Stimulated activated CD8-positive, alpha-beta memory T cell treated with anti-CD3 and anti-CD28 coated beads, Interleukin-7, amount 100 ng/mL, for 24 hours (primary cell): Measurements from ENCODE around the gene BRME1.

Source experiments
- DNase-seq: peaks from one replicate; pipeline ENCODE4 v3.0.0-alpha.2; 2020; ENCODE audit warnings: low read depth

BRME1 gene

DNA sequence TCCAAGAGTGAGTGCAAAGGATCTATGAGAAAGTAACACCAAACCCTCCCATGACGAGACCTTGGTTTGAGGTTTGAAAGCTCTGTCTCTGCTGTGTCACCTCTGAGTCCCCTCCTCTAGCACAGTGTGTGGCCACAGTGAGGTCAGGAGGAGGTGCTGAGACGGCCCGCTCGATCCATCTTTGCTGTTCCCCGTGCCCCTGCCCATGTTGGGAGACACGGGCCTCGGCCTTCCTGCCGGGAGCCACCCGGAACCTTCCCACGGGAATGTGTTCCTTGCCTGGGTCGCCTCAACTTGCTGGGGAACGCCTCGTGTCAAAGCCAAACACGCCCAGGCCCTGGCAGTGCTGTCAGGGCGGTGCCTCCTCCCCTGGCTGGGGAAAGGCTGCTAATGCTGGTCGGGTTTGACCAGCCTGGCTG, 18.9 kb downstream of the BRME1 start:
- no peak for DNase-seq

DNA sequence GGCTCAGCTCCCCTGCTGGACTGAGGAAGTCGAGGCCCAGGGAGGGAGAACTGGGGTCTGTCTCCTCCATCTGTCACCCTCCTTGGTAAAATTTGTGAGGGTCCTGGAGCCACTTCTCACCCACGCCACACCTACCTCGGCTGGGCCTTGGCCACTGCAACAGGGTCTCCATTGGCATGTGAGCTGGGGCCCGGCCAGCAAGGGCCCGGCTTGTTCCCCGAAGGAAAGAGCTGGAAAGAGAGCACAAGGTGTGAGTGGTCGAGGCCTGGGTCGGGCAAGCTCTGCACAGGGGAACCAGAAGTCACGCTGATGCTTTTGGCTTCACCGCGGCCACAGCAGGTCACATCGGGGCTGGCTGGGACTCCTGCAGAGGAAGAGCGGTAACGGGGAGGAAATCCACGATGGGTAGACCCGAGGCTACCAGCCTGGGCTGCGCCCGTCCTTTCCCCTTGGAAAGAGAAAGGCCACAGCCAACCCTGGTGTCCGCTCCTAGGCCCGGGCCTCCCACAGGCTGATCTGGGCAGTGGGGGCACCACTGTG, 20.0 kb downstream of the BRME1 start:
- DNase-seq, result no peak

DNA sequence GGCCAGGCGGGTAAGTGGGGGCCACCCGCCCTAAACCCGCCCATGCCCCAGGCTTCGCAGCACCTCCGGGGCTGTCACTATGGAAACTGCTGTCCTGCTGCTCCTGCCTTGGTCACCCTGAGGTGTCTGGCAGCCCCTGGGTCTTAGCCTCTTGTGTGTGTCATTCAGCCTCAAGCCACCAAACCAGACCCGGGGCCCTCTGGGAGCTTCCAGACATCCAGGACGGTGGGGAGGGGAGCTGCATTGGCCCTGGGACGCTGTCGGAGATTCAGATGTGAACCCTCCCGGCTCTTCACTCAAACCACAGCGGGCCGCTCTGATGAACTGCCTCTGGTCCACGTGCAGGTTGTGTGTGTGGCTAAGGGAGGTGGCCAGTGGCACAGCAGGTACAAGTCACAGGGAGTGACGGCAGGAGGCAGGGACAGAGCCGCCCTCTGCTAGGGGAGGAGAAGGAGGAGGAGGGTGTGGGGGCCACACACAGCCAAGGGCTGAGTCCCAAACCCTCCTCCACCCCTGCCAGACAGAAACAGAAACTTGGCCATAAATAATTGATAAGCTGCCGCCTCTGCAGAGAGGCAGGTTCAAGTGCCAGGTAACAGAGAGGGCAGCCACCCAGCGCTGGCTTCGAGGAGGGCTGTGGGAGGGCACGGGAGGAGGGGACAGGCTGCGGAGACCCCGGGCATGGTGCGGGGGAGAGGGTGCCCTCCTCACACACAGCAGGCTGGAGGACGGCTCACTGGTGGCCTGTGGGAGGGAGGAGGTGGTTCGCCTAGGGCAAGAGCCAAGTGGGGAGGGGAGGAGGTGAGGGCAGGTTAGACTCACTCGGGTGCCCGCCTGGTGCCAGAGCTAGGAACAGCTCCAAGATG, 21.0 kb downstream of the BRME1 start:
- no peak for DNase-seq

DNA sequence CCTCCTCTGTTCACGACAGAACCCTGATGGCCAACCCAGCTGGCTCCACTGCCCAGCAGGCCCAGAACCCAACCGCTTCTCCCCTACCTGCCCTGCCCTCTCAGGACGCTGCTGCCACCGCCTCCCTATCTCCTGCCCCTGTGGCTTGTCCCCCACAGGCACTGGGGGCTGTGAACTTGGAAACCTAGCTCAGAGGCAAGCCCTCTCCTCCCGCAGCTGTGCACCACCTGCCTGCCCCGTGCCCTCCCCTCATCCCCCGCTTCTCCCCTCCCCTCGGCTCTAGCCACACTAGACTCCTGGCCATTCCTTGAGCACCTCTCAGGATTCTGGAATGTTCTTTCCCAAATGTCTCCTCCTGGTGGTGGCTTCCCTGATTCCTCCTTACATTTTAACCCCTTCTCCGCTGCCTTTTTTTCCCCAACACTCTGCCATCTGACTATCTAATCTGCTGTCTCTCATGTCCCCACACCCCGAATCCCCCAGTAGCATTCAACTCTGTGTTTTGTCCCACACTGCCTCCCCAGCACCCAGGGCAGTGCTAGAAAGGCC, 22.3 kb downstream of the BRME1 start:
- no peak for DNase-seq

DNA sequence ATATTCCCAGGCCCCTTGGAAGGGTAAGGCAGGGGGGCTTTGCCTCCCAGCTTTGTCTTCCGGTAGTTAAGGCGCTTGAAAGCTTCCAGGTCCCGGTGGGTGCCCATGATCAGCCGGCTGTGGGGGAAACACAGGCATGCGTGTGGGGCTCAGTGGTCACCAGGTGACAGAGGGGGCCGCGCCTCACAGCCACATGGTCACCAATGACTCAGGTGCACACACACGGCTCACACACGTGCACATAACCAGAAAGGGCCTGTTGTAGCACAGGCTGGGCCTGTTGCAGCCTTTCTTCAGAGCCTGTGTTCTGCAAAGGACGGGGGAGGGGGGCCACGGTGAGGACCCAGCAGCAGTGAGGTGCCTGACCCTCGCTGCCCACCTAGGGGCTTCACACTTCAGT, 23.1 kb downstream of the BRME1 start:
- DNase-seq, result no peak

DNA sequence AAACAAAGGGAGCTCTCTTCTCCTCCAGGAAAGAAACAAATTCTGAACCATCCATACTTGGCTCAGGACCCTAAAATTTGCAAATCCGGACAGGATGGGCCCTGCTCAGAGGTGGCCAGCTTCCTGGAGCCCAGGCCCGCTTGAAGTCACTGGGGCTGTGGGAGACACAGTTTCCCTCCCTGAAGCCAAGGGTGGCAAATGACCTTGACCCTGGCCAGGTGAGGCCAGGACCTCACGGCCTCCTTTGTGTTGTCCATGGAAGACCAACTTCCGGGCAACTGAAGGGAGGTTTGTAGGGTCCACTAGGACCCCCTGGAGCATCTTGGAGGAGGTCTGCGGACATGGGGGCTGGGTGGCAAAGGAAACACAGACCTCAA, 23.5 kb downstream of the BRME1 start:
- no peak for DNase-seq

DNA sequence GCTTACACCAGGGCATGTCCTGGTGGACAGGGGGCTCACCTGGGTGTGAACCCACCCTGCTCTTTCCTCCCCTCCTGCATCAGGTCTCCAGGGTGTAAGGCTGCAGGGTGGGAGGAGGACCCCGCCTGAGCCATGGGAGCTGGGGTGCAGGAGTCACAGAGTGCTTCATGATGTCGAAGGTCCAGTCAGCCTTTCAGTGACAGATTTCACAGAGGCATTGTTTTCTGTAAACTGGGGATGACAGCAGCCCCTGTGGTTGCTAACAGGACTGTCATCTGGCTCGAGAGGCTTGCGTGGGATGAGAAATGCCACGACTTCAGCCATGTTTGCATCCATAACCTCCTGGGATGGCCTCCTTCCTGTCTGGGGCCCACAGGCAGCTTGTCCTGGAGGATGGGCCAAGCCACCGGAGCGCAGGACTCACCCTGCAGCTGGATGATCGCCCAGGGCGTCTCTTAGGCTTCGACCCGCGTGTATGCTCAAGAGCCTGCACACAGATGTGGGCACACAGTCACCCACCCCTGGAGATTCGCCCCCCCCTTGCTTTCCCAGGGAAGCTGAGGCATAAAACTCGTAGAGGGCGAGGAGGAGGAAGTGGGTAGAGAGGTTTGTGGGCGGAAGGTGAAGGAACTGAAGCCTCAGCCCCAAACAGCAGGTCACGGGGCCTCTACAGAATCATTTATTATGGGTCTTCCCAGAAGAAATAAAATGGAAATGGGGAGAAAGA, 24.1 kb downstream of the BRME1 start:
- DNase-seq, result no peak

DNA sequence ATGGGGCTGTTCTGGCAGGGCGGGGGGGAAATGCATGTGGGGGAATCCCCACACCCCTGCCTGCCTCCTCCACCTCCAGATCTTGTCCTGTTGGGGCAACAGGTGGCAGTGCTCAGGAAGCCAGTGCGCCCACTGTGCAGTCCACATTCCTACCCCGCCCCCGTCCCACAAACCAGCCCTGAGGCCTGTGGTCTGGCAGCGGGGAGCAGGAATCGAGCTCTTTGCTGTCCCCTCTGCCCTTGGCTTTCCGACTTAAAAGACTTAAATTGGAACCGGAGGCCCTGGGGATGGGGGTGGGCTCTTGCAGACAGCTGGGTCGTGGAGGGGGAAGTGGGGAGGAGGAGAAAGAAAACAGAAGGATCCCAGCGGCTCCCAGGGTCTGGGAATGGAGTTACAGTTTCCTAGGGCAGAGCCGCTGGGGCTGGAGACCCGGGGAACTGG, 24.6 kb downstream of the BRME1 start:
- no peak for DNase-seq

DNA sequence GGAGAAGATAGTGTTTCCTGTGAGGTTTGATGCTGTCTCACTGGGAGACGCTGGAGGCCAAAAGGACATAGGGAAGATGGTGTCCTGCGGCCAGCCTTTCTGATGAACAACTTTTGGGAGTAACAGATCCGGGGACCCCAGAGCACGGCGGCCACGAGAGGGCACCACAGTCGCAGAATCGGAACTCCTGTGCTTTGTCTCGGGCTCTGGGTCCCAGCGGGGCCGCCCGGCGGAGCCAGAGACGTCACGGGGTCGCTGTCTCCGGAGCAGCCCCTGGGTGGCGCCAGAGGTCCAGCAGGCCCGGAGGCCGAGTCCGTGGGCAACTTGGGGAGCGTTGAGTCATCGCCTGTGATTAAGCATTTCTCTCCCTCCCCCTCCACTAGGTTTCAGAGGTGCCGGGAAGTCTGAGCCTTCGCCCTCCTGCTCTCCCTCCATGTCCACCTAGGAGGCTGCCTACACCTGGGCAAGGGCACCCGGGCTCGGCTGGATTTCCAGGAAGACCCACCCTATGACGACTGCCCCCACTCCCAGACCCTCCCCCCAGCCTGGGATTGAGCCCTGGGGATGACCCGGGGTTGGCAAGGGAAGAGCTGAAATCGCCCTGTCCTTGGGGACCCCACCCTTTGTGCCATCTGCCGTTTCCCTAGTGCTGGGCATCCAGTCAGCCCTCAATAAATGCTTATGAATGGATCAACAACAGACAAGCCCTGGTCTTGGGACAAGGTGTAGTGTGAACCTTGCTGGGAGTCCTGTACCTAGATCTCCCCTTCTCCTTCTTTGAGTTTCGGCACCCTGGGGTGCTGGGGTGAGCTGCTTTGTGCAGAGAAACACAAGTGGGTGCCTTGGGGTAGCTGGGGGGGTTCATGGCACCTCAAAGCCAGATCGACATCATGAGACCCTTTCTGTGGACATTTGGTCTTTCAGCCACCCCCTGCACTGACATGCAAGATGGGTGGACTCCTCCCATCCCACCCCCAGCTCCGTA, 25.6 kb downstream of the BRME1 start:
- DNase-seq, result peak; percentile 97

DNA sequence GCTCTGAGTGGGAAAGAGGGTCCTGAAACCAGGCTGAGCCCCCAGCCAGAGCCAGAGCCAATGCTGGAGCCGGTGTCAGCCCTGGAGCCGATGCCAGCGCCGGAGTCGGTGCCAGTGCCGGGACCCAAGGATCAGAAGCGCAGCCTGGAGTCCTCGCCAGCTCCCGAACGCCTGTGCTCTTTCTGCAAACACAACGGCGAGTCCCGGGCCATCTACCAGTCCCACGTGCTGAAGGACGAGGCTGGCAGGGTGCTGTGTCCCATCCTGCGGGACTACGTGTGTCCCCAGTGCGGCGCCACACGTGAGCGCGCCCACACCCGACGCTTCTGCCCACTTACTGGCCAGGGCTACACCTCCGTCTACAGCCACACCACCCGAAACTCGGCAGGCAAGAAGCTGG, 28.6 kb downstream of the BRME1 start:
- no peak for DNase-seq

DNA sequence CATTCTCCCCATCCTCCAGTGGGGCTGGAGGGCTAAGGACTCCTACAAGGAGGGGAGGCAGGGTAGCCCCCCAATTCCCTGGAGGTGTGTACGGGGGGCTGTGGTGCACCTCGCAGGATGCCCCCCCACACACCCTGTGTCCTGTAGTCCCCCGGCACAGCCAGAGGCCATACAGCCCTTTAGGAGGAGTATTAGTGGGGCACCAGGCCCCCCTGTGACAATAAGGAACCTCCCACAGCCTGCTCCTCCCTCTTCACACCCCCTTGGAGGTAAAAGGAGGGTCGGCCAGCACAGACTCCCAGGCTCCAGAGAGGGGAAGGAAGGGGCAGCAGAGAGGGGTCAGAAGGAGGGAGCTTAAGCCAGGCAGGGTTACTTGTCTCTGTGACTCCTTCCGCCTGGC, 29.1 kb downstream of the BRME1 start, which contains the start of gene NANOS3:
TSS of gene NANOS3 (plus strand) at position 301 of the 400 bp plus-strand sequence. CDS start 115 bp downstream, outside the sequence.
- DNase-seq, result no peak

DNA sequence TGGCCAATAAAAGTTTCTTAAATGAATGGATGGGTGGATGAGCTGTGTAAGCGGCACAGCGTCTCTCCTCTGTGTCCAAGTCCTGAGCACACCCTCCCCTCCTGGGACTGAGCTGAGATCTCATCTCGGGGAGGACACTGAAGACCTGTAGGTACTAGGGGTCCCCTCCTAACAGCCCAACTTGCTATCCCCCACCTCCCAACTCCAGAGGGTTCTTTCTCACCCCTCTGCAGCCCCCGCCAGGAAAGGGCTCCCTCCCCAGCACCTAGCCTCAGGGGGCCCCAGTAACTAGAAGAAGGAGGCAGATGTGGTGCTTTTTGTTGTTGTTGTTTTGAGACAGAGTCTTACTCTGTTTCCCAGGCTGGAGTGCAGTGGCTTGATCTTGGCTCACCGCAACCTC, 30.1 kb downstream of the BRME1 start:
- DNase-seq, result no peak

DNA sequence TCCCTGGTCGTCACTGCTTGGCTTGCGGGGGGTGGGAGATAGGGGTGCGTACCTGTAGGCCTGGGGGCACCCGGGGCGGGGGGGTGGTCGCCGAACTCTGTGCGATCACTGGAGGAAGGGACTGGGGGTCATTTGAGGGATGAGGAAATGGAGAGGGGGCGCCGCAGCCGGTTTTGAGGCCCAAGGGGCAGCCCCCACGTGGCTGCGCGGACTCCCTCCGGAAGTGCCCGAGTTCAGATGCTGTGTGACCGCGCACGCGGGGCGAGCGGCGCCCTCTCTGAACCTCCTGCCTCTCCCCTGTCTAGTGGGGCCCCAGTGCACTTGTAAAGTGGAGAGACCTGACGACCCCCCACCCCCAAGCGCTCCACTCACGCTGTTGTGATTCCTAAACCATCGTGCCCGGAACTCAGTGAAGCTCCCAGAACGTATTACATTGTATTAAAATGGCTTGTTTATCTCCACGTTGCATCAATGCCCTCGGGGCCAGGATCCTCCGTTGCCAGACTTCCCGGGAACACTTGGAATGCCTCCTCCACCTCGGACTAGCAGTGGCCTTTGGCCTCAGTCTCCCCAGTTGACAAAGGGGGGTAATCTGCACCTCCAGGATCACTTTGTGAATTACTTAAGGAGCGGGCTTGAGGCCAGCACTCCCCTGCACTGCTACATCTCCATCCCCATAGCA, 31.9 kb downstream of the BRME1 start:
- DNase-seq, result no peak

DNA sequence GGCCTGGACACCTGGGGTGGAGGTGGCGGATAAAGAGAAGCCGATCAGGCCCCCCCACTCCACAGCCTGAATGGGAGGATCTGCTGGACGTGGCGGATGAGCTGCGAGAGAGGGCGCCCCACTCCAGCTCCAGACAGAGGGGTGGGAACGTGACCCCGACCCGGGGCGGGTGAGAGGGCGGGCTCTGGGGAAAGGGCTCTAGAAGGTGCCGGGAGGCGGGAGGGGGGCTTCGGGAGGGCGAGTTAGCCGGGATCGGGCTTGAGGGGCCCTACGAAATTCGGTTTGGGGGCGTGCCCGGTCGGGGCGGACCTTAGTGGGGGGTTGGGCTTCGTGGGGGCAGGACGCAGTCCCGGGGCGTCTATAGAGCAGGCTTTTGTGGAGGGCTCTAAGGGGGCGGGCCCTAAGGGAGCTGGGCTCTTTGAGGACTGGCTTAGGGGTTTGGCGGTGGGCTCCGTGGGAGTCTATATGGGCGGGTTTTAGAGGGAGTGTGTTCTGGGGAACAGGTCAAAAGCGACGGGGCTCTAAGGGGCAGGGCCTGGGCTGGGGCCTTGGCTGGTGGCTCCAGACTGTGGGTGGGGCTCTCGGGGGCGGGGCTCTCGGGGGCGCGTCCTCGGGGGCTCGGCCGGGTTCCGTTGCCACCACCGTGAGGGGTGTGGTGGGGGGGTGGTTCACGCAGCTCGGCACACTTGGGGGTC, 33.1 kb downstream of the BRME1 start:
- no peak for DNase-seq

DNA sequence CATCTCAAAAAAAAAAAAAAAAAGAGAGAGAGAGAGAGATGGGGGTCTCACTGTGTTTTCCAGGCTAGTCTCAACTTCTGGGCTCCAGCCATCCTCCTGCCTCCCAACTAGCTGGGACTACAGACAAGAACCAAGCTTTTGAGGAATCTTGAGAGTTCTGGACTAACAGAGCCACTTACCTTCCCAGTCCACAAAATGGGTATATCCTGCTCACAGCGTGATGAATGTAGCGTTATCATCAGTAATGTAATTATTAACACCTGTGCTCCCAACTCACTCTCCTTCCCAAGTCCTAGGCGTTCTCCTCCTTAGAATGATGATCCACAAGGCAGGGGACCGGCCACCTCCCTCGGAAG, 33.6 kb downstream of the BRME1 start:
- DNase-seq, result no peak

DNA sequence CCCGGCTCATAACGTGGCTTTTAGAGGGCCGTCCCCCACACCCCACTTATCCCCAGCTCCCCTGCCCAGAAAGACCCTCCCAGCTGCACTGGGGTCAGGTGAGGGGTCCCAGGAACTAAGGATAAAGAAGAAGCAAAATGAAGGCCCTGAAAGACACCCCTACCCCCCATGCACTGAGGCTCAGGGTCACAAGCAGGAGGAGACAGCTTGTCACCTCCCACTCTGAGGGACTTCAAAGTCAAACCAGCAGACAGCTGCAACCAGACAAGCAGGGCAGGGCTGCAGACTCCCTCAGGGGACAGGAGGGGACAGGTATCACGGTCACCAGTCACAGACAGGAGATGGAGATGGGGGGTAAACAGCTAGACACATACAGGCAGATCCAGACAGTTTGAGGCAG, 35.0 kb downstream of the BRME1 start:
- no peak for DNase-seq

DNA sequence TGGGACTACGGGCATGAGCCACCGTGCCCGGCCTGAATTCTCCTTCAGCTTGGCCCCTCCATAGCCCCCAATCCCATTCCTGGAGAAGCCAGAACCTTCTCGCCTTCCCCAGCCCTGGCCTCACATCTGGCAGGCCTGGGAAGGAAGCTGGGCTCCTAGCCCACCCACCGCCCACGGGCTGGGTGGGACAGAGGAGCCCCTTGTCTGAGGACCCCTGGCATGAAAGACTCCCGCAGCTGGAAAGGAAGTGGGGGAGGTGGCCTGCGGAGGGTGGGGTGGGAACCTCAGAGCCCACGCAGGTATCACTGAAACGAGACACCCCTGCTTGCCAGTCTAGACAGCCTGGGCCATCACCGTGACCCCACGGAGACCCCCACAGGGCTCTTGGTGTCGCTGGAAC, 36.6 kb downstream of the BRME1 start:
- no peak for DNase-seq

DNA sequence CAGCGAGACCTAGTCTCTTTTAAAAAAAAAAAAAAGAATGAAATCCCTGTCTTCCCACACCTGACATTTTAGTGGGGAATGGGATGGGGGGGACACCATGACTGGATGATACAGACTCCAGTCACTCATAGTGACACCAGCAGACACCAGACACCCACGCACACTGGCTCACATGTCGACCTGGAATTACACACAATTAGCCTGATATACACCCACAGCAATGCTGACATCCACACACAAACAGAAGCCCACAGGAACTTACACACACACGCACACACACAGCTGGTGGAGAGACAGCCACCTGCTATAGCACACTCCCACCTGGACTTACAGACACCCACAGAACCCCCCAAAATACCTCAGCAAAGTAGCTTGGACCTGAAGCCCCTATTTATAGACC, 37.3 kb downstream of the BRME1 start:
- DNase-seq, result no peak

DNA sequence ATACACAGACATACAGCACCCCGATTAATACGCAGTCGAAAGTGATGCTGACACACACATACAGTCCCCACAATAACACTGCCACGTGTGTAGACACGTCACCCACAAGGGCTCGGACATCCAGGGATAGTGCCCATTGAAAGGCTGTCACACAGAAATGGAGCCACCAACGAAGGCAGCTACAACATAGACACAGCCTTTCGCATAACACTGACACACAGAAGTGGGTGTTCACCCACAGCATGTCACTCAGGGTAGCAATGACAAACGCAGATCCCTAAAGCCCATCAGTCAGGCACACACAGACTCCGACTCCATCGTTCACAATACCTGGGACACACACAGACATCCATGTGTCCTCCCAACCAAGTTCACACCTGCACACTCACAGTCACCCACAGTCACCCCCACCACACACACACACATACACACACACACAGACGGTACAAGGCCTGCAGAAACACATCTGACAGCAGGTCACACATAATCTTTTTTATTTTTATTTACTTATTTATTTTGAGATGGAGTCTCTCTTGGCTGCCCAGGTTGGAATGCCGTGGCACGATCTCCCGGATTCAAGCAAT, 39.4 kb downstream of the BRME1 start:
- DNase-seq, result no peak
